H9 (cell line): ENCODE data around the gene TUB. TPM values are rescaled to one million over a fixed set of nuclear protein-coding genes. Genes with fewer than 3 reads are reported as not detected.

Experiments used
- DNase-seq: peaks from one replicate; pipeline ENCODE4 v3.0.0-alpha.2; 2017
- H2AFZ ChIP-seq: one replicate; pipeline ENCODE4 v1.6.1; 2013; ENCODE audit warnings: mild to moderate bottlenecking, low read length, control low read depth, moderate library complexity
- H2AK5ac ChIP-seq: 2 replicates; pipeline ENCODE4 v1.6.1; 2013; ENCODE audit warnings: low read length, control low read depth, mixed read lengths; ENCODE audit not compliant: insufficient read length
- H2BK120ac ChIP-seq: one replicate; pipeline ENCODE4 v1.6.1; 2013; ENCODE audit warnings: low read depth, mild to moderate bottlenecking, low read length, control low read depth, inconsistent platforms; ENCODE audit not compliant: poor library complexity, severe bottlenecking
- H2BK12ac ChIP-seq: 2 replicates; pipeline ENCODE4 v1.6.1; 2013; ENCODE audit warnings: low read length, control low read depth, mixed read lengths, low read depth; ENCODE audit not compliant: insufficient read length
- H2BK15ac ChIP-seq: 2 replicates; pipeline ENCODE4 v1.6.1; 2013; ENCODE audit warnings: low read depth, low read length, control low read depth
- H2BK20ac ChIP-seq: one replicate; pipeline ENCODE4 v1.6.1; 2013; ENCODE audit warnings: low read depth, mild to moderate bottlenecking, low read length, control low read depth, inconsistent platforms; ENCODE audit not compliant: poor library complexity, severe bottlenecking
- H2BK5ac ChIP-seq: 2 replicates; pipeline ENCODE4 v1.6.1; 2013; ENCODE audit warnings: low read length, control low read depth, mixed read lengths; ENCODE audit not compliant: insufficient read length
- H3K14ac ChIP-seq: 2 replicates; pipeline ENCODE4 v1.6.1; 2013; ENCODE audit warnings: low read length, control low read depth; ENCODE audit not compliant: insufficient read depth
- H3K18ac ChIP-seq: 2 replicates; pipeline ENCODE4 v1.6.1; 2013; ENCODE audit warnings: low read depth, mild to moderate bottlenecking, mixed read lengths, low read length, control low read depth; ENCODE audit not compliant: insufficient read length
- H3K23ac ChIP-seq: 2 replicates; pipeline ENCODE4 v1.6.1; 2013; ENCODE audit warnings: low read length, control low read depth, mixed read lengths, low read depth; ENCODE audit not compliant: insufficient read length
- H3K23me2 ChIP-seq: 2 replicates; pipeline ENCODE4 v1.6.1; 2013; ENCODE audit warnings: low read depth, mild to moderate bottlenecking, mixed read lengths, low read length, control low read depth; ENCODE audit not compliant: insufficient read length, poor library complexity, severe bottlenecking
- H3K27ac ChIP-seq: 2 replicates; pipeline ENCODE4 v1.5.1; 2013; ENCODE audit warnings: low read length, control low read depth, mixed read lengths, low read depth; ENCODE audit not compliant: insufficient read length
- H3K27me3 ChIP-seq: 2 replicates; pipeline ENCODE4 v1.6.1; 2013; ENCODE audit warnings: low read length, control low read depth, inconsistent platforms; ENCODE audit not compliant: insufficient read depth
- H3K4ac ChIP-seq: 2 replicates; pipeline ENCODE4 v1.6.1; 2013; ENCODE audit warnings: low read depth, mild to moderate bottlenecking, control low read depth, inconsistent platforms, low read length, moderate library complexity
- H3K4me1 ChIP-seq: 2 replicates; pipeline ENCODE4 v1.6.1; 2013; ENCODE audit warnings: low read length, control low read depth, inconsistent platforms; ENCODE audit not compliant: insufficient read depth
- H3K4me2 ChIP-seq: 2 replicates; pipeline ENCODE4 v1.6.1; 2013; ENCODE audit warnings: low read length, control low read depth, mixed read lengths; ENCODE audit not compliant: insufficient read length, insufficient read depth
- H3K56ac ChIP-seq: 2 replicates; pipeline ENCODE4 v1.6.1; 2013; ENCODE audit warnings: low read depth, mild to moderate bottlenecking, mixed read lengths, low read length, control low read depth; ENCODE audit not compliant: insufficient read length
- H3K79me1 ChIP-seq: 2 replicates; pipeline ENCODE4 v1.6.1; 2013; ENCODE audit warnings: low read depth, mild to moderate bottlenecking, moderate library complexity, low read length, control low read depth, inconsistent platforms; ENCODE audit not compliant: insufficient read depth, poor library complexity, severe bottlenecking
- H3K79me2 ChIP-seq: 2 replicates; pipeline ENCODE4 v1.6.1; 2013; ENCODE audit warnings: low read length, control low read depth, inconsistent platforms; ENCODE audit not compliant: insufficient read depth
- H3K9ac ChIP-seq: 2 replicates; pipeline ENCODE4 v1.6.1; 2013; ENCODE audit warnings: low read length, control low read depth, mixed read lengths; ENCODE audit not compliant: insufficient read length; ENCODE audit errors: extremely low read depth
- H3K9me3 ChIP-seq: one replicate; pipeline ENCODE4 v1.6.1; 2013; ENCODE audit warnings: low read depth, low read length, inconsistent platforms; ENCODE audit not compliant: control insufficient read depth
- H3T11ph ChIP-seq: one replicate; pipeline ENCODE4 v1.6.1; 2013; ENCODE audit warnings: mild to moderate bottlenecking, low read length, control low read depth, inconsistent platforms
- H4K20me1 ChIP-seq: one replicate; pipeline ENCODE4 v1.6.1; 2013; ENCODE audit not compliant: control insufficient read depth, insufficient read length, insufficient read depth
- H4K5ac ChIP-seq: 2 replicates; pipeline ENCODE4 v1.6.1; 2013; ENCODE audit warnings: low read depth, mild to moderate bottlenecking, mixed read lengths, low read length, control low read depth; ENCODE audit not compliant: insufficient read length
- H4K8ac ChIP-seq: replicated peaks from 2 replicates; pipeline ENCODE4 v1.6.1; 2013; ENCODE audit warnings: low read length, control low read depth, mixed read lengths, low read depth; ENCODE audit not compliant: insufficient read length
- H4K91ac ChIP-seq: 2 replicates; pipeline ENCODE4 v1.6.1; 2013; ENCODE audit warnings: low read depth, mild to moderate bottlenecking, moderate library complexity, mixed read lengths, low read length, control low read depth; ENCODE audit not compliant: insufficient read length
- H3K27ac Mint-ChIP-seq, 3 experiments: 2 replicates in 2 of 3; 3 replicates in 1 of 3; pipeline ENCODE4 v1.8.0; 2020 to 2021; ENCODE audit warnings: mixed read lengths in 3 of 3, mild to moderate bottlenecking in 1 of 3, moderate library complexity in 1 of 3
- H3K27me3 Mint-ChIP-seq: 2 replicates; pipeline ENCODE4 v1.8.0; 2021; ENCODE audit warnings: low read depth, mild to moderate bottlenecking, moderate library complexity, mixed read lengths
- H3K36me3 Mint-ChIP-seq, 3 experiments: 2 replicates in 2 of 3; 3 replicates in 1 of 3; pipeline ENCODE4 v1.8.0; 2020 to 2021; ENCODE audit warnings: low read depth in 3 of 3, mixed read lengths in 3 of 3; ENCODE audit not compliant: insufficient read depth in 1 of 3
- H3K4me1 Mint-ChIP-seq, 2 experiments: 2 replicates each; pipeline ENCODE4 v1.8.0; 2020; ENCODE audit warnings: mixed read lengths in 2 of 2
- H3K4me3 Mint-ChIP-seq, 2 experiments: 2 replicates in 1 of 2; 3 replicates in 1 of 2; pipeline ENCODE4 v1.8.0; 2020 to 2021; ENCODE audit warnings: mild to moderate bottlenecking in 2 of 2, mixed read lengths in 2 of 2, moderate library complexity in 1 of 2
- H3K9me3 Mint-ChIP-seq, 2 experiments: 2 replicates in 1 of 2; 3 replicates in 1 of 2; pipeline ENCODE4 v1.8.0; 2020; ENCODE audit warnings: mild to moderate bottlenecking in 2 of 2, mixed read lengths in 2 of 2, moderate library complexity in 1 of 2
- CTCF ChIP-seq: fragments of 200-600 bp; sonication (generic); conservative IDR thresholded peaks from 3 replicates; pipeline ENCODE4 v1.8.0; 2021; ENCODE audit warnings: antibody characterized with exemption, mild to moderate bottlenecking
- WGBS: extraction: QIAGEN DNeasy Blood & Tissue Kit; methylation state at CpG from one replicate; pipeline ENCODE4 v1.1.7; 2013; ENCODE audit warnings: missing lambda C conversion rate, low lambda C conversion rate, mixed read lengths; ENCODE audit not compliant: insufficient read length; ENCODE audit errors: extremely low coverage; 5-methylcytosine and 5-hydroxymethylcytosine counted together
- total RNA-seq: library from RNA; stranded (reverse); gene quantifications from 2 replicates; pipeline ENCODE4 v1.2.1, GENCODE V29; 2021

Gene TUB
- total RNA-seq, 1 experiment from 2014 or later: 14.8 TPM

GRCh38 chr11:8086001-8086479, 5.0 kb downstream of the TUB start:
- H3K4me1 Mint-ChIP-seq: peaks cover 57% of the 10 kb centered on the region in 2 experiments
- H2AK5ac ChIP-seq: no peak overlapping the region
- H3K56ac ChIP-seq: no peak overlapping the region
- H3K27ac Mint-ChIP-seq: no peak overlapping the region
- no peak overlapping the region for H3K27ac ChIP-seq
- H3K9me3 Mint-ChIP-seq: no peaks in the 10 kb centered on the region
- peaks cover 2% of the 10 kb centered on the region; the same call in 1 of the 2 replicates for H3K27me3 ChIP-seq
- WGBS: no CpG with 5 or more reads among the region's 8 CpGs
- no peak overlapping the region for H3K14ac ChIP-seq
- no peaks in the 10 kb centered on the region; a peak in 1 of 7 replicates for H3K36me3 Mint-ChIP-seq
- no peak overlapping the region for H3K23ac ChIP-seq
- H3K9ac ChIP-seq: no peak overlapping the region
- no peaks in the 10 kb centered on the region for H4K20me1 ChIP-seq
- H3K4ac ChIP-seq: no peak overlapping the region
- TF ChIP-seq CTCF: no peak
- H2BK5ac ChIP-seq: no peak overlapping the region
- H3T11ph ChIP-seq: no peak overlapping the region
- no peak overlapping the region for H3K18ac ChIP-seq
- no peak overlapping the region for H2AFZ ChIP-seq
- H2BK20ac ChIP-seq: no peak overlapping the region
- no peak for DNase-seq
- no peak overlapping the region for H4K8ac ChIP-seq
- H3K9me3 ChIP-seq: no peaks in the 10 kb centered on the region
- no peak overlapping the region for H4K91ac ChIP-seq
- H3K4me3 Mint-ChIP-seq: no peak overlapping the region
- peaks cover 16% of the 10 kb centered on the region for H3K27me3 Mint-ChIP-seq
- peaks cover 10% of the 10 kb centered on the region; the same call in 1 of the 2 replicates for H3K4me1 ChIP-seq
- no peak overlapping the region for H2BK15ac ChIP-seq
- H3K4me2 ChIP-seq: no peak overlapping the region
- H2BK12ac ChIP-seq: no peak overlapping the region
- H3K79me1 ChIP-seq: no peaks in the 10 kb centered on the region
- no peak overlapping the region for H4K5ac ChIP-seq
- H2BK120ac ChIP-seq: no peak overlapping the region
- peaks cover 6% of the 10 kb centered on the region for H3K23me2 ChIP-seq
- H3K79me2 ChIP-seq: no peaks in the 10 kb centered on the region
